ENCODE data around the gene TRERF1. TPM values are rescaled to one million over a fixed set of nuclear protein-coding genes. Genes with fewer than 3 reads are reported as not detected.

Gene TRERF1
- total RNA-seq, 1 experiment from 2014 or later: 3.5 TPM

DNA sequence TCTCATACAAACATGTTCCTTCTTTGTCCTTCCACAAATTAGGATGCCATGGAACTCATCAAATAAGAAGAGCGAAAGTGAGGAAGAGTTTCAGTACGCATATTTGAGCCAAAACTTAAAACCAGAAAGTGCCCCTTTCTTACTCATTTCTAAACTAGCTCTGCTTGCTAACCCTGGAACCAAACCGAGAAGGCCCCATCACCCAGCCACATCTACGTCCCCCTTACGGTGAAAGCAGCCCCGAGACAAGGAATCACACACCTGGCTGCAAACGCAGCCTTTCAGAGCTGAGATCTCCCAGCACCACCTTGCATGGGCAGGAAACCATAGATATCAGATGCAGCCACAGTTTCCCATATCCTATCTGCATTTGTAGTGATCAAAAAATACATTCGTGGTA is 28.5 kb downstream of the TRERF1 start:
- no peak for DNase-seq (ENCODE audit: low spot score)

DNA sequence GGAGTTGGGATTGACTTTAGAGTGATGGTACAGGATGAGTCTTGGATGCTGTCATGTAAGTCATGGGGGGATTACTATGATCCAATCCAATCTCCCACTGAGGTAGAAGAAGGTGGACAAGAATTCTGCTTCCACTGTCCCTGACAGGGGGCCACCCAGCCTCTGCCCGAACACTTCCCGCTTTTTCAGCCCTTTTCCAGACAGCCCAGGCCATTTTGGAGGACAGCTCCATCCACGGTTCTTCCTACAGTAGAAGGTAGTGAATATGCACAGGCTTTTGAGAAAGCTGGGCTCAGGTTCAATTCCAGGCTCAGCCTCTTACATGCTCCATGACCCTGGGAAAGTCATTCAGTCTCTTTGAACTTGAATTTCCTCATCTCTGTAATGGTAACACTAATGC is 31.0 kb downstream of the TRERF1 start:
- no peak for DNase-seq (ENCODE audit: low spot score)

DNA sequence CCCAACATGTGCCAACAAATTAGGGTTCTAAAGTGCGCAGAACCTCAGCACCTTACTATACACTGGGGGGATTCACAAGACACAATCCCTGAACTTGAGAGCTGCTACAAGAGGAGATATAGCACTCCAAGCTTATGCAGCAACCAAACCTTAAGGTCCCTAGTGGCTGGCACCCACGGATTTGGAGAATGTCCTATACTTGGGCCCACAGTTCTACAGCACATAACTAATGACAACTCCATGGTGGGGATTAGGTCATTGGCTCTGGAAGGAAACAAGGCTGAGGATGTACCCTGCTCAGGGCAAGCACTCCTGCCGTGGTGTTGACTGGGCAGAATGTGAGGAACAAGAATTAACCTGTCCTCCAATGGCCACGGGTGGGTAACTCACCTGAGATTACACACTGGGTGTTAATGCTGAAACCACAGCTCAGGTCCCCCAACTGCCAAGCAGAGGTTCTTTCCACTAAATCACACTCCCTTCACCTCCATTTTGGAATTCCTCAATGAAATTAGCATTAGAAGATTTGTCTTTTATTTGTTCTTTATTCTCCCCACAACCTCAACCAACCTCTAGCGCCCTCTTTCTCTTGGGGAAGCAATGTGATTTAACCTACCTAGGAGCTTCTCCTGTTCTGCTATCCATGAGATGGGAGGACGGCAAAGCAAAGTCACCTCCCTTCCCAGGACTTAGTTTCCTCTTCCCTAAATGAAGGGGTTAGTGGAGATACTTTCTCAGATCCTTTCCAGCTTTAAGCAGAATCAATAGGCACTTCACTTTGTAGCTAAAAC is 32.0 kb downstream of the TRERF1 start:
- DNase-seq (ENCODE audit: low spot score): no peak

GRCh38 chr6:42418724-42419123 is 33.0 kb downstream of the TRERF1 start:
- no peak for DNase-seq (ENCODE audit: low spot score)

GRCh38 chr6:42417641-42418112 is 34.0 kb downstream of the TRERF1 start:
- peak; percentile 14 for DNase-seq (ENCODE audit: low spot score)

GRCh38 chr6:42411406-42411805 is 40.3 kb downstream of the TRERF1 start:
- DNase-seq (ENCODE audit: low spot score): no peak

DNA sequence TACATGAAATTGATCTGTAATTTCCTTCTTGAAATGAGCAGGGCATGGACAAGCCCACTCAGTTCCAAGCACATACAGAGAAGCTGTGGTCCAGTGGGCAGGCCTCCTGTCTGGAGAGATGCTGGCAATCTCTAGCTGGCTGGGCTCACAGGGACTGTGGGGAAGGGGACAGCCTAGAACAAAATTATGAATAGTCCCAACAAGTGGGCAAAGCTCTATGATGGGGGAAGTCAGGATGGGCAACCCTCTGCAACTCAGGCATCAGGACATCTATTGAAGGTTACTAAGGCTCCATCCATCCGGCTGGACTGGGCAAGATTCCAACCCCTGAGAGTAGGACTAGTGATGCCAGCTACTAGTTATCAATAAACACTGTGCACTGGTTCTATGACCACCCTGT is 40.9 kb downstream of the TRERF1 start:
- DNase-seq (ENCODE audit: low spot score): no peak

GRCh38 chr6:42409581-42409980 is 42.1 kb downstream of the TRERF1 start:
- DNase-seq (ENCODE audit: low spot score): no peak

- DNase-seq (ENCODE audit: low spot score): peak; percentile 88
Measured at GRCh38 chr6:42407379-42407778, 44.3 kb downstream of the TRERF1 start.

DNA sequence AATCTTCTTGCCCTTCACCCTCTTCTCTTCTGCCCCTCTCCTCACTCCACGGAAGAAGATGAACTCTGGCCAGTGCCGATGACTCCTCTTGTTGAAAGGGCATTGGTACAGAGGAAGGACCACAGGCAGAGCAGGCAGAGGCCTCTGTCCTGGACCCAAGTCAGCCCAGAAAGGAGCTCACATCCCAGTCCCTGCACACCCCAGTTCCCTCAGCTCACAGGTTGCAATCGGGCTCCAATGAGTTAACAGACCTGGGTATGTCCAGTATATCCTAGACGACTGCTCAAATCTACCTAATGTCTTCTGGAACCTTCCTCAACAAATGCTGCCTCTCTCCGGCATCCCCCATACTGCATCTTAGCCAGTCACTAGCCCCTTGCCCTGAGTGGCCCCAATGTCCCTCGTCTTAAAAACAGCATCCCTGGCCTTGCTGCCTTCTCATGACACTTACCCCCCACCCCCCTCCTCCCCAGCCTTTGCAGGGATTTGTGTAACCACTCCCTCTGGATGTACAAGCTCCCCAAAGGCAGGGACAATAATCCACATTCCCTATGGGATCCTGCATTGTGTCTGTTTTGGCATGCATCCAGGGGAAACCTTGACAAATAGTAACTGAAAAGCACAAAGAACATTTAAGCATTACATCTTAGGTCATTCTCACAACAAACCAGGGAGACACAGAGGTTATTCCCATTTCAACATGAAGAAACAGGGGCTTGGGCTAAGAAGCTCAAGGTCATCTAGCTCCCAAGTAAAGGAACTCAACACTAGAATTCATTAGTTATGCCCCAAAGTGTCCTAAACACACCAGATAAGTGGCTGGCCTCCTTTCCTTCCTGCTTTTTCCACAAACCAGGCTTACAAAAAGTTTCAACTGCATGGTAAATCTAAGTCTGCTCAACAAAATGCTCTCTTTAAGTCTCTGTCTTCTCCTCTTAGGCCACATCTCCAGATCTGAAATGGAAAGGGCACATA is 45.1 kb downstream of the TRERF1 start:
- no peak for DNase-seq (ENCODE audit: low spot score)

- DNase-seq (ENCODE audit: low spot score): peak; percentile 57
Measured at GRCh38 chr6:42405021-42405420, 46.7 kb downstream of the TRERF1 start.

DNA sequence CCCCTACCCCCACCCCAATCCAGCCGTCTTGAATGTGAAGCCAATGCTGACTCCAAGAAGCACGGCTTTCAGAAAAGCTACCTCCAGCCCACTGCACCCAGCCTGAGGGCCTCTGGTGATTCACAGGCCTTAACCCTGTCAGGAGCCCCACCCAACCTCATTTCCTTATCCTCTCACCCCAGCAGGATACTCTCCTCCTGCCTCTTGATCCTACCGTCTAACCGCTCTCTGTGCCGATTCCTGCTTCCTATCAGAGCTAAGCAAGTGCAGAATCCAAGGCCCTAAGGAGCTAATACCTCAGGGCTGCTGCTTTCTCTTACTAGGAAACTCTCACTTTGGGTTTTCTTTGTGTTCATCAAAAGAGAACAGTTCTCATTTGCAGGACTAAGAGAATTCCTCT is 47.2 kb downstream of the TRERF1 start:
- DNase-seq (ENCODE audit: low spot score): peak; percentile 85

DNA sequence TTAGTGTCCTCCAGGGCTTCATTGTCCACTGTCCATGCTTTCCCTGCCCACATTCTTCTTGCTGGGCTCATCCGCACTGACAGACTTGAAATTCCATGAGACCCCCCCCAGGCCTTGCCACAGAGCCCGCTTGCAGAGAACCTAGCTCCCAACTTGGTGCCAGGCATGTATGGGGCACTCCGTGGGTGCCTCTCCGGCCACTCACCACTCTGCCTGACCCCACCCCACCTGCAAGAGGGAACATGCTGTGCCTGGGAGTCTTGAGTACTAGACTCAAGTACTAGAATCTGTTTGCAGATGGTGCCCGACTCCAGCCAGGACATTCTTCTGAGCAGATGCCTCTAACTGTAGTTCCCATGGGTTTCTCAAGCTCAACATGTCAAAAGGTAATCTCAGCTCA is 47.9 kb downstream of the TRERF1 start:
- no peak for DNase-seq (ENCODE audit: low spot score)

GRCh38 chr6:42403421-42403820 is 48.3 kb downstream of the TRERF1 start:
- DNase-seq (ENCODE audit: low spot score): peak; percentile 8

- peak; percentile 36 for DNase-seq (ENCODE audit: low spot score)
Measured at GRCh38 chr6:42402184-42402583, 49.5 kb downstream of the TRERF1 start.

- no peak for DNase-seq (ENCODE audit: low spot score)
Measured at GRCh38 chr6:42401613-42401951, 50.1 kb downstream of the TRERF1 start.

GRCh38 chr6:42400886-42401612 is 50.7 kb downstream of the TRERF1 start:
- DNase-seq (ENCODE audit: low spot score): no peak

- DNase-seq (ENCODE audit: low spot score): no peak
Measured at GRCh38 chr6:42400061-42400760, 51.5 kb downstream of the TRERF1 start.

GRCh38 chr6:42396720-42397119 is 55.0 kb downstream of the TRERF1 start:
- DNase-seq (ENCODE audit: low spot score): no peak

DNA sequence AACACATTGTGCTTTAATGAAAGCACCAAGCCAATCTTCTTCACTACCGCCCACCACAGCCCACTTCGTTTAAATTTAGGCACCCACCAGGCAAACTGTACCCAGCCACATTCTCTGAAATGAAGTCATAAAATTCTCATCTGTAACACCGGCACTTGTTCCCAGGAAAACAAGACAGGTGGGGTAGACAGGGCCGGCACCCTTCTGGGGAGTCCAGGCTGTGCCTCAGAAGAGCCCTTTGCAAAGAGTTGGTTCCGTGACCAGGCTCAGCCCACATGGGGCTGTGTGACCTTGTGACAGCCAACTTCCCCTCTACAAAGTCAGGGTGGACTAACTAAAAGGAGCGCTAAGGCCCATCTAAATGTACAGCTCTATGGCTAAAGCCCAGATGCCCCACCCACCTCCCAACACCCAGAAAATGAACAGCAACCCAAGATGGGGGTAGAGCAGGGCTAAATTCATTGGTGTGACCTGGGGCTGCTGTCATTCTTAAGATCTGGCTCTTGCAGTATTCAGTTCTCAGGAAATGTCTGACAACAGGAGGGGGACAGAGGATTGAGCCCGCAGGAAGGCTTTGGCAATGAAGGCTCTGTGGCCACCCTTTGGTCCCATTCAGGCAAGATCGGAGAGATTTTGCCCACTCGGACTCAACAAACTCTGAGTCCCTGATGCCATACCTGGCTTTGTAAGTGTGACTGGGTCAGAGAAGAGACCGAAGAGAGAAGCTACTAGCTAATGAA is 56.7 kb downstream of the TRERF1 start:
- DNase-seq (ENCODE audit: low spot score): no peak

DNA sequence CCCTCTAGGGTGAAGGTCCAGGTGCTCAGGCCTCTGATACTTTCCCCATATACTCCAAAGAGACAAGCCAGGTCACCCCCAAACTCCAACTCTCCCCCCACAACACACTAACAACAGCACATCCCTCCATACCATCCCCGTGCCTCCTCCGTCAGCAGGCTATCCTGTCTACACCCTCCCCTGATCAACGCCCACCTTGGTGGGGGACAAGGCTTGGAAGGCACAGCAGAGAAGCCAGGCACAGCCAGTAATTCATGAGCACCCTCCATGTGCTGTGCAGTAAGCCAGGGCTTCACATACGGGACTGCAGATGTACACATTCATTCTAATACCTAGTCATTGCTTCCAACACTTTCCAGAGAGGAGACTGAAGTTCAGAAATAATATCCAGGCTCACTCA is 57.6 kb downstream of the TRERF1 start:
- DNase-seq (ENCODE audit: low spot score): no peak

Data from A172 (cell line).